Ishikawa (cell line): ENCODE measurements around the gene SH2D3C.

ENCODE experiments used
- CEBPB ChIP-seq: IDR thresholded peaks from 2 replicates; pipeline ENCODE4 v1.6.1; 2012
- EGR1 ChIP-seq: IDR thresholded peaks from 2 replicates; pipeline ENCODE4 v1.6.1; 2012
- EP300 ChIP-seq: IDR thresholded peaks from 2 replicates; pipeline ENCODE4 v1.6.1; 2012; ENCODE audit warnings: borderline replicate concordance
- FOXM1 ChIP-seq: IDR thresholded peaks from 2 replicates; pipeline ENCODE4 v1.6.1; 2012; ENCODE audit warnings: low read depth, borderline replicate concordance
- TAF1 ChIP-seq: IDR thresholded peaks from 2 replicates; pipeline ENCODE4 v1.6.1; 2012; ENCODE audit warnings: low read depth, mild to moderate bottlenecking
- YY1 ChIP-seq: IDR thresholded peaks from 2 replicates; pipeline ENCODE4 v1.6.1; 2012; ENCODE audit warnings: low read depth
- ZBTB7A ChIP-seq: IDR thresholded peaks from 2 replicates; pipeline ENCODE4 v1.6.1; 2012; ENCODE audit warnings: low read depth

GRCh38 chr9:127769101-127769500, 9.4 kb downstream of the SH2D3C start:
- TF ChIP-seq EGR1 (no peak), ZBTB7A (no peak), CEBPB (no peak), EP300 (no peak), FOXM1 (no peak), YY1 (no peak), TAF1 (no peak)
